GM23338 (cell line): ENCODE measurements around the gene UBQLN4. TPM values are rescaled to one million over a fixed set of nuclear protein-coding genes. Genes with fewer than 3 reads are reported as not detected.

Source experiments
- ATAC-seq: fragments of 200-7000 bp; cut with Tn5 transposase; 3 replicates; pipeline ENCODE4 v1.9.1; 2020
- DNase-seq: peaks from one replicate; pipeline ENCODE4 v3.0.0-alpha.2; 2015; ENCODE audit warnings: low spot score
- H2AFZ ChIP-seq: fragments of 200-600 bp; sonication (generic); 2 replicates; pipeline ENCODE4 v1.8.0; 2016; ENCODE audit warnings: antibody characterized with exemption, mild to moderate bottlenecking, moderate library complexity
- H3F3A ChIP-seq: fragments of 200-600 bp; sonication (generic); replicated peaks from 2 replicates; pipeline ENCODE4 v1.8.0; 2017; ENCODE audit warnings: antibody characterized with exemption, mixed run types, low read depth
- H3K27ac ChIP-seq: fragments of 200-600 bp; sonication (generic); 2 replicates; pipeline ENCODE4 v1.6.1; 2016; ENCODE audit warnings: low read depth
- H3K27me3 ChIP-seq: fragments of 200-600 bp; sonication (generic); 2 replicates; pipeline ENCODE4 v1.8.0; 2016; ENCODE audit warnings: mild to moderate bottlenecking, mixed run types, moderate library complexity; ENCODE audit not compliant: insufficient read depth
- H3K36me3 ChIP-seq: fragments of 200-600 bp; sonication (generic); 2 replicates; pipeline ENCODE4 v1.8.0; 2016; ENCODE audit warnings: mild to moderate bottlenecking; ENCODE audit not compliant: insufficient read depth
- H3K4me1 ChIP-seq: fragments of 200-600 bp; sonication (generic); 2 replicates; pipeline ENCODE4 v1.8.0; 2016; ENCODE audit warnings: mild to moderate bottlenecking, moderate library complexity; ENCODE audit not compliant: insufficient read depth
- H3K4me2 ChIP-seq: fragments of 200-600 bp; sonication (generic); 2 replicates; pipeline ENCODE4 v1.7.1; 2017; ENCODE audit warnings: mixed run types
- H3K4me3 ChIP-seq: fragments of 200-600 bp; sonication (generic); 2 replicates; pipeline ENCODE4 v1.6.1; 2016; ENCODE audit warnings: mixed run types
- H3K79me2 ChIP-seq: fragments of 200-600 bp; sonication (generic); replicated peaks from 2 replicates; pipeline ENCODE4 v1.8.0; 2017; ENCODE audit warnings: mild to moderate bottlenecking; ENCODE audit not compliant: insufficient read depth
- H3K9me2 ChIP-seq: fragments of 200-600 bp; sonication (generic); 2 replicates; pipeline ENCODE4 v1.8.0; 2017; ENCODE audit not compliant: insufficient read depth
- H4K20me1 ChIP-seq: fragments of 200-600 bp; sonication (generic); replicated peaks from 2 replicates; pipeline ENCODE4 v1.8.0; 2017; ENCODE audit warnings: mild to moderate bottlenecking; ENCODE audit not compliant: insufficient read depth
- H3K27ac Mint-ChIP-seq: 2 replicates; pipeline ENCODE4 v1.8.0; 2020; ENCODE audit warnings: inconsistent platforms, mild to moderate bottlenecking, moderate library complexity, mixed read lengths
- H3K27me3 Mint-ChIP-seq: 3 replicates; pipeline ENCODE4 v1.8.0; 2022; ENCODE audit warnings: low read depth, mild to moderate bottlenecking, moderate library complexity, mixed read lengths, inconsistent platforms; ENCODE audit not compliant: insufficient read depth, poor library complexity
- H3K36me3 Mint-ChIP-seq: 3 replicates; pipeline ENCODE4 v1.8.0; 2021; ENCODE audit warnings: low read depth, mild to moderate bottlenecking, inconsistent platforms, moderate library complexity, mixed read lengths
- H3K4me1 Mint-ChIP-seq: 3 replicates; pipeline ENCODE4 v1.8.0; 2020; ENCODE audit warnings: mild to moderate bottlenecking, inconsistent platforms, mixed read lengths
- H3K4me3 Mint-ChIP-seq: 3 replicates; pipeline ENCODE4 v1.8.0; 2021; ENCODE audit warnings: moderate library complexity, mild to moderate bottlenecking, inconsistent platforms, mixed read lengths
- H3K9me3 Mint-ChIP-seq: 3 replicates; pipeline ENCODE4 v1.8.0; 2020; ENCODE audit warnings: moderate library complexity, mild to moderate bottlenecking, inconsistent platforms, mixed read lengths
- CTCF ChIP-seq, 2 experiments: fragments of 200-600 bp in 1 of 2; sonication (generic) in 1 of 2; conservative IDR thresholded peaks; 2 replicates each; pipeline versions ENCODE4 v1.5.1 to v1.6.1; 2016 to 2017; ENCODE audit warnings: antibody characterized with exemption in 2 of 2, low read depth in 2 of 2, mild to moderate bottlenecking in 2 of 2, moderate library complexity in 1 of 2
- EZH2 ChIP-seq: fragments of 200-600 bp; sonication (generic); IDR thresholded peaks from one replicate; pipeline ENCODE4 v1.8.0; 2017; ENCODE audit warnings: antibody characterized with exemption, mild to moderate bottlenecking, low read depth; ENCODE audit not compliant: unreplicated experiment
- JUNB ChIP-seq: IDR thresholded peaks from one replicate; pipeline ENCODE4 v1.6.1; 2016; ENCODE audit warnings: antibody characterized with exemption; ENCODE audit not compliant: unreplicated experiment
- ZNF331 ChIP-seq: fragments of 250-450 bp; sonication (Bioruptor Pico); IDR thresholded peaks from 2 replicates; pipeline ENCODE4 v1.5.0; 2020; ENCODE audit warnings: low read depth, mild to moderate bottlenecking, moderate library complexity
- polyA plus RNA-seq: library from polyadenylated mRNA; unstranded; fragments of >200 nt; fragmentation: Nextera tagmentation; extraction: Ambion mirVana; gene quantifications from 2 replicates; pipeline ENCODE4 v1.2.1, GENCODE V29; 2016
- total RNA-seq: library from RNA; depleted of rRNA; stranded (reverse); fragments of >200 nt; shearing (Covaris generic); gene quantifications from 2 replicates; pipeline ENCODE4 v1.2.3, GENCODE V29; 2014

The UBQLN4 gene
- total and polyA plus RNA-seq, 2 experiments from 2014 or later = 10.0 to 30.5 TPM

GRCh38 chr1:156089704-156090103 is 36.1 kb upstream of the UBQLN4 start:
- Mint-ChIP-seq H3K27ac (no peak overlapping the region), H3K9me3 (no peaks in the 10 kb centered on the region), H3K4me3 (no peak overlapping the region), H3K4me1 (peaks cover 36% of the 10 kb centered on the region), H3K36me3 (peaks cover 12% of the 10 kb centered on the region; the same call in 2 of the 3 replicates), H3K27me3 (peaks cover 12% of the 10 kb centered on the region)
- no peak overlapping the region for H2AFZ ChIP-seq
- peaks cover 20% of the 10 kb centered on the region for H3K4me1 ChIP-seq
- peaks cover 11% of the 10 kb centered on the region for H3F3A ChIP-seq
- DNase-seq (no peak), ATAC-seq (peak; percentile 8; the same call in 2 of the 3 replicates)
- H3K9me2 ChIP-seq = no peaks in the 10 kb centered on the region
- H3K4me2 ChIP-seq = no peak overlapping the region
- H4K20me1 ChIP-seq = peaks cover 3% of the 10 kb centered on the region
- no peaks in the 10 kb centered on the region for H3K36me3 ChIP-seq
- peaks cover 3% of the 10 kb centered on the region for H3K79me2 ChIP-seq
- H3K27ac ChIP-seq = no peak overlapping the region
- no peak for TF ChIP-seq ZNF331 (CRISPR knock-in tag)
- TF ChIP-seq JUNB = no peak
- TF ChIP-seq EZH2 = no peak
- no peak overlapping the region for H3K4me3 ChIP-seq
- H3K27me3 ChIP-seq = no peaks in the 10 kb centered on the region

- no peaks in the 10 kb centered on the region for H3K36me3 ChIP-seq
- peaks cover 13% of the 10 kb centered on the region for H3K79me2 ChIP-seq
- no peak overlapping the region for H3K27ac Mint-ChIP-seq
These were observed 32.7 kb upstream of the UBQLN4 start for GRCh38 chr1:156086256-156086662.

More at GRCh38 chr1:156086256-156086662, 32.7 kb upstream of the UBQLN4 start:
- peaks cover under 1% of the 10 kb centered on the region; the same call in 1 of the 3 replicates for H3K9me3 Mint-ChIP-seq
- Histone ChIP-seq H3K27ac (no peak overlapping the region), H3K9me2 (no peaks in the 10 kb centered on the region), H3K4me3 (no peak overlapping the region), H3F3A (peaks cover 30% of the 10 kb centered on the region), H4K20me1 (peaks cover 9% of the 10 kb centered on the region), H3K4me1 (peaks cover 34% of the 10 kb centered on the region), H3K4me2 (peak overlapping the region; percentile 1; the same call in 1 of the 2 replicates), H2AFZ (no peak overlapping the region), H3K27me3 (no peaks in the 10 kb centered on the region)
- H3K36me3 Mint-ChIP-seq = peaks cover 5% of the 10 kb centered on the region; the same call in 1 of the 3 replicates
- DNase-seq = no peak
- ATAC-seq = no peak
- H3K4me3 Mint-ChIP-seq = no peak overlapping the region; the same call in 2 of the 3 replicates
- H3K4me1 Mint-ChIP-seq = peaks cover 51% of the 10 kb centered on the region
- peaks cover 18% of the 10 kb centered on the region for H3K27me3 Mint-ChIP-seq
- no peak for TF ChIP-seq CTCF (conservative IDR thresholded peaks at IDR 0.05; ENCODE audit: low read depth in 2 of 2)
